Fibroblast of lung (primary cell): ENCODE measurements around the gene SNX19. TPM values are rescaled to one million over a fixed set of nuclear protein-coding genes. Genes with fewer than 3 reads are reported as not detected.

Source experiments
- DNase-seq, 2 donors: peaks; one replicate each; pipeline versions ENCODE4 v3.0.0 to v3.0.0-alpha.2; 2010; ENCODE audit warnings: low read depth in 2 of 2
- H2AFZ ChIP-seq: 2 replicates; pipeline ENCODE4 v1.5.1; 2012; ENCODE audit warnings: low read length, control low read depth, inconsistent platforms
- H3K27ac ChIP-seq: 2 replicates; pipeline ENCODE4 v1.5.1; 2011; ENCODE audit warnings: low read length, control low read depth; ENCODE audit not compliant: insufficient read depth
- H3K27me3 ChIP-seq: 2 replicates; pipeline ENCODE4 v1.5.1; 2011; ENCODE audit warnings: mild to moderate bottlenecking, low read length; ENCODE audit not compliant: control insufficient read depth, insufficient read depth
- H3K36me3 ChIP-seq: 2 replicates; pipeline ENCODE4 v1.5.1; 2011; ENCODE audit warnings: low read length; ENCODE audit not compliant: control insufficient read depth, insufficient read depth
- H3K4me1 ChIP-seq: 2 replicates; pipeline ENCODE4 v1.5.1; 2011; ENCODE audit warnings: low read length; ENCODE audit not compliant: control insufficient read depth, insufficient read depth; ENCODE audit errors: extremely low read depth
- H3K4me2 ChIP-seq: 2 replicates; pipeline ENCODE4 v1.5.1; 2011; ENCODE audit warnings: low read length, control low read depth; ENCODE audit not compliant: insufficient read depth; ENCODE audit errors: extremely low read depth
- H3K4me3 ChIP-seq, 4 experiments: fragments of 200-600 bp in 1 of 4; sonication (generic) in 1 of 4; replicated peaks in 1 of 4; 2 replicates each; pipeline ENCODE4 v1.5.1; 2011 to 2016; ENCODE audit warnings: low read length in 4 of 4, low read depth in 3 of 4, mild to moderate bottlenecking in 3 of 4, control low read depth in 2 of 4, inconsistent platforms in 1 of 4, mixed read lengths in 1 of 4; ENCODE audit not compliant: insufficient read depth in 1 of 4; ENCODE audit errors: control extremely low read depth in 1 of 4
- H3K79me2 ChIP-seq: 2 replicates; pipeline ENCODE4 v1.5.1; 2012; ENCODE audit warnings: mild to moderate bottlenecking, low read length, inconsistent platforms; ENCODE audit not compliant: control insufficient read depth, insufficient read depth
- H3K9ac ChIP-seq: 2 replicates; pipeline ENCODE4 v1.5.1; 2011; ENCODE audit warnings: mild to moderate bottlenecking, low read length, control low read depth; ENCODE audit not compliant: insufficient read depth
- H3K9me3 ChIP-seq: 2 replicates; pipeline ENCODE4 v1.5.1; 2012; ENCODE audit warnings: low read depth, low read length; ENCODE audit not compliant: control insufficient read depth, insufficient read depth
- H4K20me1 ChIP-seq: 2 replicates; pipeline ENCODE4 v1.5.1; 2011; ENCODE audit warnings: low read length; ENCODE audit not compliant: control insufficient read depth, insufficient read depth; ENCODE audit errors: extremely low read depth
- CTCF ChIP-seq, 2 donors: IDR thresholded peaks in 1 of 2; conservative IDR thresholded peaks in 1 of 2; 1 replicate in 1 of 2; 2 replicates in 1 of 2; pipeline ENCODE4 v1.5.1; 2011 to 2012; ENCODE audit warnings: low read length in 2 of 2, control low read depth in 1 of 2, inconsistent platforms in 1 of 2, low read depth in 1 of 2, mild to moderate bottlenecking in 1 of 2
- EZH2 ChIP-seq: IDR thresholded peaks from 2 replicates; pipeline ENCODE4 v1.5.1; 2012; ENCODE audit warnings: low read length, control low read depth, mild to moderate bottlenecking; ENCODE audit errors: missing control alignments
- polyA plus RNA-seq, 2 donors: library from polyadenylated mRNA; depleted of rRNA in 1 of 2; stranded (reverse) in 1 of 2; unstranded in 1 of 2; fragments of >200 nt; gene quantifications; 2 replicates each; pipeline ENCODE4 v1.2.1, GENCODE V29; 2011 to 2012; ENCODE audit warnings: missing spikeins in 1 of 2
- total RNA-seq: library from RNA; depleted of rRNA; stranded (reverse); fragments of >200 nt; gene quantifications from 2 replicates; pipeline ENCODE4 v1.2.1, GENCODE V29; 2014

The SNX19 gene
- total and polyA plus RNA-seq, 2 donors (not counting 1 experiment from before 2014, with no cell fraction given): 76.6 to 91.7 TPM

GRCh38 chr11:130872981-130873380 lies 43.3 kb downstream of the SNX19 start:
- Histone ChIP-seq H3K4me2 (no peak overlapping the region), H3K79me2 (no peaks in the 10 kb centered on the region), H3K27me3 (no peaks in the 10 kb centered on the region), H3K9me3 (no peaks in the 10 kb centered on the region), H4K20me1 (no peaks in the 10 kb centered on the region), H2AFZ (peak overlapping the region; percentile 7), H3K4me3 (no peak overlapping the region), H3K27ac (peak overlapping the region; percentile 81), H3K36me3 (peaks cover 15% of the 10 kb centered on the region), H3K9ac (peak overlapping the region; percentile 1), H3K4me1 (peaks cover 11% of the 10 kb centered on the region)
- no peak for TF ChIP-seq CTCF (conservative IDR thresholded peaks at IDR 0.05 in 1 of 2, IDR thresholded peaks at IDR 0.05 in 1 of 2; ENCODE audit: low read depth in 1 of 2, low read length in 2 of 2)
- TF ChIP-seq EZH2: no peak
- DNase-seq: peak; percentile 83 to 90

- Histone ChIP-seq H3K27ac (peak overlapping the region; percentile 81), H3K9ac (peak overlapping the region; percentile 1), H3K27me3 (no peaks in the 10 kb centered on the region), H4K20me1 (no peaks in the 10 kb centered on the region), H3K4me1 (peaks cover 11% of the 10 kb centered on the region), H3K79me2 (no peaks in the 10 kb centered on the region), H2AFZ (peak overlapping the region; percentile 7), H3K36me3 (peaks cover 14% of the 10 kb centered on the region), H3K9me3 (no peaks in the 10 kb centered on the region), H3K4me3 (no peak overlapping the region), H3K4me2 (no peak overlapping the region)
- no peak for DNase-seq
- TF ChIP-seq CTCF (conservative IDR thresholded peaks at IDR 0.05 in 1 of 2, IDR thresholded peaks at IDR 0.05 in 1 of 2; ENCODE audit: low read depth in 1 of 2, low read length in 2 of 2) (no peak), EZH2 (no peak)
Observed at GRCh38 chr11:130872513-130872912, 43.8 kb downstream of the SNX19 start.

GRCh38 chr11:130872102-130872501 lies 44.2 kb downstream of the SNX19 start:
- no peak overlapping the region for H3K4me3 ChIP-seq
- no peak overlapping the region for H3K27ac ChIP-seq
- no peaks in the 10 kb centered on the region for H3K9me3 ChIP-seq
- H3K79me2 ChIP-seq: no peaks in the 10 kb centered on the region
- DNase-seq: no peak
- no peak overlapping the region for H2AFZ ChIP-seq
- TF ChIP-seq EZH2 (no peak), CTCF (conservative IDR thresholded peaks at IDR 0.05 in 1 of 2, IDR thresholded peaks at IDR 0.05 in 1 of 2; ENCODE audit: low read depth in 1 of 2, low read length in 2 of 2) (no peak)
- H4K20me1 ChIP-seq: no peaks in the 10 kb centered on the region
- H3K4me1 ChIP-seq: peaks cover 11% of the 10 kb centered on the region
- no peak overlapping the region for H3K4me2 ChIP-seq
- no peak overlapping the region for H3K9ac ChIP-seq
- no peaks in the 10 kb centered on the region for H3K27me3 ChIP-seq
- peaks cover 11% of the 10 kb centered on the region for H3K36me3 ChIP-seq
